ENCODE results near the gene CHRM4.

Gene CHRM4

GRCh38 chr11:46336563-46337180, 54.9 kb downstream of the CHRM4 start:
- H3K27ac ChIP-seq (replicated peaks): peak overlapping the region; percentile 64
- TF ChIP-seq POLR2AphosphoS5 (IDR thresholded peaks at IDR 0.05; ENCODE audit: low read depth): peak; percentile 99
- no peak for TF ChIP-seq REST (IDR thresholded peaks at IDR 0.05; ENCODE audit: insufficient replicate concordance, low read depth)
- no peak; the same call in 1 of the 2 replicates for TF ChIP-seq SPI1 (IDR thresholded peaks at IDR 0.05; ENCODE audit: borderline replicate concordance, low read depth)
- TF ChIP-seq CTCF (IDR thresholded peaks at IDR 0.05; ENCODE audit: insufficient read depth, low read length): no peak
- DNase-seq (ENCODE audit: low read depth in 1 of 2, low spot score in 1 of 2): peak; percentile 98 to 99
- H3K4me3 ChIP-seq (replicated peaks; ENCODE audit: insufficient read depth, low read length): no peak overlapping the region
- no peaks in the 10 kb centered on the region for H3K27me3 ChIP-seq (ENCODE audit: insufficient read depth, poor library complexity, severe bottlenecking)

GRCh38 chr11:46335890-46336562, 55.5 kb downstream of the CHRM4 start:
- Histone ChIP-seq H3K27me3 (ENCODE audit: insufficient read depth, poor library complexity, severe bottlenecking) (no peaks in the 10 kb centered on the region), H3K27ac (replicated peaks) (peak overlapping the region; percentile 64), H3K4me3 (replicated peaks; ENCODE audit: insufficient read depth, low read length) (no peak overlapping the region)
- peak; percentile 19; the same call in 1 of the 2 replicates for TF ChIP-seq SPI1 (IDR thresholded peaks at IDR 0.05; ENCODE audit: borderline replicate concordance, low read depth)
- no peak for TF ChIP-seq POLR2AphosphoS5 (IDR thresholded peaks at IDR 0.05; ENCODE audit: low read depth)
- TF ChIP-seq CTCF (IDR thresholded peaks at IDR 0.05; ENCODE audit: insufficient read depth, low read length): no peak
- DNase-seq (ENCODE audit: low read depth in 1 of 2, low spot score in 1 of 2): peak in 1 of 2 experiments; percentile 67

GRCh38 chr11:46335271-46335670, 56.3 kb downstream of the CHRM4 start:
- Histone ChIP-seq H3K27ac (replicated peaks) (peak overlapping the region; percentile 64), H3K4me3 (replicated peaks; ENCODE audit: insufficient read depth, low read length) (no peak overlapping the region)

More at GRCh38 chr11:46335271-46335670, 56.3 kb downstream of the CHRM4 start:
- DNase-seq (ENCODE audit: low read depth in 1 of 2, low spot score in 1 of 2): no peak
- H3K27me3 ChIP-seq (ENCODE audit: insufficient read depth, poor library complexity, severe bottlenecking): no peaks in the 10 kb centered on the region
- no peak for TF ChIP-seq SPI1 (IDR thresholded peaks at IDR 0.05; ENCODE audit: borderline replicate concordance, low read depth)
- no peak for TF ChIP-seq REST (IDR thresholded peaks at IDR 0.05; ENCODE audit: insufficient replicate concordance, low read depth)
- TF ChIP-seq POLR2AphosphoS5 (IDR thresholded peaks at IDR 0.05; ENCODE audit: low read depth): no peak
- TF ChIP-seq CTCF (IDR thresholded peaks at IDR 0.05; ENCODE audit: insufficient read depth, low read length): no peak
- no peak for TF ChIP-seq GABPA (IDR thresholded peaks at IDR 0.05; ENCODE audit: low read depth)
